Activated CD8-positive, alpha-beta T cell treated with anti-CD3 and anti-CD28 coated beads, Interleukin-2, amount 10 ng/mL, durations not matched to agents 7 days and 5 days (primary cell): ENCODE results near the gene PLEKHD1. TPM values are rescaled to one million over a fixed set of nuclear protein-coding genes. Genes with fewer than 3 reads are reported as not detected.

Experiments used
- ATAC-seq: fragments of 150-1000 bp; cut with Tn5 transposase; one replicate; pipeline ENCODE4 v1.10.0; 2021; ENCODE audit warnings: moderate library complexity
- CTCF ChIA-PET: fragments of 350-600 bp; sonication (Branson Sonifier 250); formaldehyde crosslinking; loops from one replicate; lab custom pipeline; 2021; ENCODE audit warnings: antibody characterized with exemption; lab: Charles Lee
- POLR2A ChIA-PET: fragments of 350-600 bp; sonication (Branson Sonifier 250); formaldehyde crosslinking; loops from one replicate; lab custom pipeline; 2021; ENCODE audit warnings: antibody characterized with exemption; lab: Charles Lee
- DNase-seq: peaks from one replicate; pipeline ENCODE4 v3.0.0-alpha.2; 2020
- H3K27ac Mint-ChIP-seq: one replicate; pipeline ENCODE4 v1.8.0; 2021; ENCODE audit warnings: mild to moderate bottlenecking, mixed read lengths
- H3K27me3 Mint-ChIP-seq: one replicate; pipeline ENCODE4 v1.8.0; 2021; ENCODE audit warnings: low read depth, mixed read lengths
- H3K36me3 Mint-ChIP-seq: one replicate; pipeline ENCODE4 v1.8.0; 2021; ENCODE audit warnings: low read depth, mixed read lengths
- H3K4me1 Mint-ChIP-seq: one replicate; pipeline ENCODE4 v1.8.0; 2021; ENCODE audit warnings: low read depth, mixed read lengths
- H3K4me3 Mint-ChIP-seq: one replicate; pipeline ENCODE4 v1.8.0; 2021; ENCODE audit warnings: mild to moderate bottlenecking, mixed read lengths
- H3K9me3 Mint-ChIP-seq: one replicate; pipeline ENCODE4 v1.8.0; 2022; ENCODE audit warnings: mixed read lengths; ENCODE audit not compliant: insufficient read depth
- total RNA-seq, 2 experiments: library from RNA; stranded (reverse); gene quantifications; one replicate each; pipeline ENCODE4 v1.2.3, GENCODE V29; 2021

PLEKHD1 gene
- total RNA-seq, 2 experiments from 2014 or later, result 0.10 to 0.13 TPM

DNA sequence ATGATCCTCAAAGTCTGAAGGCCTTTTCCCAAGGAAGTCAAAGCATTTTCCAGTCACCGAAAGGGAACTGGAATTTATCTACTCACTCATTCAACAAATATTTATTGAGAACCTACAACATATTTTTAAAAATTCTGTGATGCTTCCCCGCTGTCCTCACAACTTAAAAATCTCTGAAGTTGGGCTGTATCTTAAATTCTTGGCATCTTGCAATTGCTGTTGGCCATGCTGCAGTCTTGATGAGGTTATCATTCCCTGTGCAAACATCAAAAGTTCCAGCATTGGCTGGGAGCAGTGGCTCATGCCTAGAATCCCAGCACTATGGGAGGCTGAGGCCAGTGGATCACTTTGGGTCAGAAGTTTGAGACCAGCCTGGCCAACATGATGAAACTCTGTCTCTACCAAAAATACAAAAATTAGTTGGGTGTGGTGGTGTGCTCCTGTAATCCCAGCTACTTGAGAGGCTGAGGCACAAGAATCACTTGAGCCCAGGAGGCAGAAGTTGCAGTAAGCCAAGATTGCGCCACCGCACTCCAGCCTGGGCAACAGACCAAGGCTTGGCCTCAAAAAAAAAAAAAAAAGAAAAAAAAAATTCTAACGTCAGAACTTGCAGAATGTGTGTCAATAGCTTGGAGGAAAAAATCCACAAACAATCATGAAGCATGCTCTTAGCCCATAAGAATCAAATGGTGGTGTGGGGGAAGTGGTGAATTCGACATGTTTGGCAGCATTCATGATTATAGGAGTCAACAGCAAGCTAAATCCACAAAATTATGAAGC is 55.3 kb downstream of the PLEKHD1 start:
- Mint-ChIP-seq H3K4me1 (peaks cover 19% of the 10 kb centered on the region), H3K27ac (no peak overlapping the region), H3K4me3 (no peak overlapping the region), H3K27me3 (peaks cover 40% of the 10 kb centered on the region), H3K36me3 (no peaks in the 10 kb centered on the region), H3K9me3 (no peaks in the 10 kb centered on the region)
- ATAC-seq (no peak), DNase-seq (no peak)
- CTCF ChIA-PET, result no interaction called here
- POLR2A ChIA-PET, result no interaction called here

DNA sequence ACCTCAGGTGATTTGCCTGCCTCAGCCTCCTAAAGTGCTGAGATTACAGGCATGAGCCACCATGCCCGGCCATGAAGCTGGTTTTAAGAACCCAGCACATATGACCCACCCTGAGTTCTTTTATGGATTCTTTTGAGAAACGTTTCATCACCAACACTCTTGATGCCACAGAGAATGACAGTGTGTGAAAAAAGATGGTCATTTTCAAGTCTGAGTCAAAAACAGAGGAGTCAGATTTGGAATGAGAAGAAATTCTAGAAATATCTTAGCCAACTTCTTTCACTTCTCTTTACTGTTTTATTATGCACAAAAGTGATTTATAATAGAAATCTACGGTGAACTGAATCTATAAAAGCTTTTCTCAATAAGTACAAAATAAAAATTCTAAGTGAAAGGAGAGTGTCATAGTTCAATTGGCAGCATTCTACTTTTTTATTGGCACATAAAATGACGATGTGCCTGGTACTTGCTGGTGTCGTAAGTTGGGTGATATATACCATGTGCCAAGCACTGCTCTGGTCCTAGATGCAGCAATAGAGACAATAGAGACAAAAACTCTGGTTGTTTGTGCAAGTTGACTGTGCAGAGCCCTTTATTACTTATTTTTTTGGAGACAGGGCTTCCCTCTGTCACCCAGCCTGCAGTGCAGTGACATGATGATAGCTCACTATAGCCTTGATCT is 56.3 kb downstream of the PLEKHD1 start:
- no peak for ATAC-seq
- H3K27ac Mint-ChIP-seq, result no peak overlapping the region
- peaks cover 19% of the 10 kb centered on the region for H3K4me1 Mint-ChIP-seq
- H3K36me3 Mint-ChIP-seq, result no peaks in the 10 kb centered on the region
- H3K9me3 Mint-ChIP-seq, result no peaks in the 10 kb centered on the region
- H3K4me3 Mint-ChIP-seq, result no peak overlapping the region
- ChIA-PET CTCF (interaction anchor here (0.6 to 1.0 kb wide), 2 partner anchors 32 to 44 kb away, joined by 3 read pairs; no protein-coding TSS in a partner anchor), POLR2A (interaction anchor here (0.6 kb wide), 1 partner anchor 598 kb away, joined by 3 read pairs; no protein-coding TSS in a partner anchor)
- DNase-seq, result no peak
- H3K27me3 Mint-ChIP-seq, result peaks cover 35% of the 10 kb centered on the region

DNA sequence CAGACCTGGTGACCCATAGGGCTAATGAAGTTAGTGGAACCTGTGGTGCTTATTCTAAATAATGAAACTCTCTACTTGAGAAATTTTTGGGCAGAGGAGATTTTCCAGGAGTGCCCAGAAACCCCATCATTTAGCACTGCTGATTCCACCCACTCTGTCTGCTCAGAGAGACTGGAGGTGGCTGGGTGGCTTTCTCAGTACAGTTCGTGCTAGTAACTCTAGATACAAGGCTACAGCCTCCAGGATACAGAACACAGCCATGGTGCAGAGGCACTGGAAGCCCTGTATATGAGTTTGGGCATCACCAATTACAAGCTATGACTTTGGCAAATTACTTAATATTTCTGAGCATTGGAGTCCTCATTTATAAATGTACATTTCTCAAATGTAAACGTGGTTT is 57.8 kb downstream of the PLEKHD1 start:
- Mint-ChIP-seq H3K4me3 (no peak overlapping the region), H3K27ac (no peak overlapping the region), H3K9me3 (no peaks in the 10 kb centered on the region), H3K36me3 (no peaks in the 10 kb centered on the region), H3K27me3 (peaks cover 43% of the 10 kb centered on the region), H3K4me1 (peaks cover 19% of the 10 kb centered on the region)
- ChIA-PET CTCF (interaction anchor here (0.8 to 1.2 kb wide), 2 partner anchors 13 to 32 kb away, joined by 3 read pairs; no protein-coding TSS in a partner anchor), POLR2A (interaction anchor here (0.6 kb wide), 1 partner anchor 173 kb away, joined by 3 read pairs; no protein-coding TSS in a partner anchor)
- ATAC-seq (no peak), DNase-seq (no peak)

DNA sequence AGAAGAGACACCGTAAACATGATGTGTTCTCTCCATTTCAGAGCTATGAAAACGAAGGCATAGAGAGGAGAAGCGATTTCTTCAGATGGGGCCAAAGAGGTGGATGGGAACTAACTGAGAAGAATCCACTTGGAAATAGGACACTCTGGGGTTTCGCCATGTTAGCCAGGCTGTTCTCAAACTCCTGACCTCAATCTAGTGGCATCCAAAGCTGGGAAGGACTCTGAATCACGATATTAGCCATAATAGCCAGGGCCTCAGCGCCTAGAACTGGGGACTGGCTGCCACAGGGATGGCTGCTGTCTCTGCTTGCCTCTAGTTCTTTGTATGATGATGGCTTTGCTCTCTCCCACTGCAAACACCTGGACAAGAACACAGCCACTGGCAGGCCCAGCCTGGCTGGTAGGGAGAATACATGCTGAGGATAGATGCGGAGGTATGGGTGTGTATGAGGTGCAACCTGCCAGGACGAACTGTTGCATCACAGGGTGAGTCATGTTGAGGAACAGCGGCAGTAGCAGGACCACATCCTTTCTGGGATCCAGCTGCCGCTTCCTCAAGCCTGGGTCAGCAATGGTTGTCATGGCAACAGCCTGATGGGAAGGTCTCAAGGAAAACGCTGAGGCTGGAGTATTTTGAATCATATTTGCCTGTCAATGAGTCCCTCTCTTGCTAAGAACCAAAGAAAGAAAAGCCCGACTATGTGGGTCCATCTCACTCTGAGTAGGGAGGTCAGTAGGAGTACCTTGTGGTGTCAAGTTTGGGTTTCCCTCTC is 59.0 kb downstream of the PLEKHD1 start:
- Mint-ChIP-seq H3K27me3 (peaks cover 33% of the 10 kb centered on the region), H3K27ac (peak overlapping the region; percentile 65), H3K4me1 (peaks cover 21% of the 10 kb centered on the region), H3K4me3 (no peak overlapping the region), H3K9me3 (no peaks in the 10 kb centered on the region), H3K36me3 (no peaks in the 10 kb centered on the region)
- ChIA-PET CTCF (interaction anchor here (0.9 to 1.4 kb wide), 2 partner anchors 14 to 37 kb away, joined by 3 read pairs; no protein-coding TSS in a partner anchor), POLR2A (interaction anchor here (0.5 kb wide), 1 partner anchor 33 kb away, joined by 3 read pairs; no protein-coding TSS in a partner anchor)
- DNase-seq (peak; percentile 77), ATAC-seq (peak; percentile 92)

DNA sequence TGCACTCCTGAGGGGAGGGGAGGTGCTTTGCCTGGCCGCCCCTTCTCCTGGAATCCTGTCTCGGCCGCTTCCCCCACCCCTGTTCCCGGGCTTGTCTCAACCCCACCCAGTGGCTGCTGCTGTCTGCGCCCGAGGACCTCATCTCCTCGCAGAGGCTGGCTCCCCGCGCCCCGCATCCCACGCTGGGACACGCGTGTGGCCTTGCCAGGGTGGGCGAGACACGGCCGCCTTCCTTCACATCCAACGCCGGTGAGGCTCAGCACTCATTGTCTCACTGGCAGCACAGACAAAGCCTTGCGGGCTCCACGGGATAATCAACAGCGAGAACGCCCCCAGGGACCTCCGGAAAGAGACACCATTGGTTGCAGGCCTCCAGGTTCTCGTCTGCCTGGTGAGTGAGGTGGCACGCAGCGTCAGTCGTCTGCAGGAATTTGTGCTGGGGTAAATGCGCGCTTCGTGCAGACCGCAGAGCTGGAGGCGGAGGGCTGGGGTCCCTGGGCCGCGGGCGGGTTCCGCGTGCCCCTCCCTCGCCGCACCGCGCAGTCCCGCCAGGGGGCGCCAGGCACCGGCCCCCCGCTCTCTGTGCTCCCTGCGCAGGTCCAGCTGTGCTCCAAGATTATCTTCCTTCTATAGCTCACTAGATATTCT is 63.3 kb downstream of the PLEKHD1 start:
- CTCF ChIA-PET, result interaction anchor here (0.7 to 3.0 kb wide), 13 partner anchors 9 to 244 kb away, joined by 3 to 14 read pairs (median 4); partner anchors contain the start of gene CCDC177
- POLR2A ChIA-PET, result no interaction called here
- DNase-seq, result peak; percentile 37
- Mint-ChIP-seq H3K36me3 (no peaks in the 10 kb centered on the region), H3K9me3 (no peaks in the 10 kb centered on the region), H3K4me3 (no peak overlapping the region), H3K4me1 (peaks cover 20% of the 10 kb centered on the region), H3K27me3 (peaks cover 35% of the 10 kb centered on the region), H3K27ac (no peak overlapping the region)
- peak; percentile 43 for ATAC-seq

DNA sequence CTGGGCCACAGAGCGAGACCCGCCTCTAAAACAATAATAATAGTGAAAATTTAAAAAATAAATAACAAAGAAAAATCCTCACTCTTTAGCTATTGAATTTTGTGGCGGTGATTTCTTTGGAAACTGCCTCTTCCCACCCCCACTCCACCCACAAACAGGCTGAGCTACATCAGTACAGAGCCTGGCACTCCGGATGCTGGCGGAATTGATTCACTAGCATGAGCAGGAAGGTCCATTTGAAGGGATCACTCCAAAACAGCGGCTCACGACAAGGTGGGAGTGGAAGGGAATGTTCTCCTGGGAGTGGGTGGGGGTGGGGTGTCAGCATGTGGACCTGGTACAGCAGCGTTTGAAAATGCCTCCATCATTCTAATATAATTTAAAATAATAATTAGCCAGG is 64.0 kb downstream of the PLEKHD1 start:
- H3K4me1 Mint-ChIP-seq, result peaks cover 14% of the 10 kb centered on the region
- ChIA-PET POLR2A (no interaction called here), CTCF (interaction anchor here (0.7 to 3.0 kb wide), 15 partner anchors 8 to 245 kb away, joined by 3 to 14 read pairs (median 4); partner anchors contain the start of gene CCDC177)
- no peak overlapping the region for H3K4me3 Mint-ChIP-seq
- no peaks in the 10 kb centered on the region for H3K9me3 Mint-ChIP-seq
- DNase-seq, result no peak
- H3K36me3 Mint-ChIP-seq, result no peaks in the 10 kb centered on the region
- ATAC-seq, result no peak
- H3K27me3 Mint-ChIP-seq, result peaks cover 39% of the 10 kb centered on the region
- no peak overlapping the region for H3K27ac Mint-ChIP-seq

DNA sequence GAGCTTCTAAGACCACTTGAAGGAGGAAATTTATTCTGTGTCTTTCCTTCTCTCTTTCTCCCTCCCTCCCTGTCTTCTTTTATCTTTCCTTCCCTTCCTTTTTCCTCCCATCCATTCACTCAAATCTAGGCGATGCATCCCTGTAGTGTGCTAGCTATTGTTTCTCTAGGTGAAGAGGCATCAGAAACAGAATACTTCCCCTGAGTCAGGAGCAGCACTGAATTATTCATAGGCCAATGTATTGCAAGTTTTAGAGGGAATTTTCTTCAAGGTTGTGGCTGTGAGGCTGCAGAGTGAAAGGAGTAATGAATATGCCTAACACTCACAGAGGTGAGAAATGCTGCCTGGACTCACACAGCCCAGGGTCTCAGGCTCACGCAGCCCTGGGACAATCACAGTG is 67.0 kb downstream of the PLEKHD1 start:
- no peak for DNase-seq
- no peak for ATAC-seq
- CTCF ChIA-PET, result no interaction called here
- Mint-ChIP-seq H3K27me3 (peaks cover 36% of the 10 kb centered on the region), H3K4me3 (no peak overlapping the region), H3K4me1 (peaks cover 2% of the 10 kb centered on the region), H3K36me3 (no peaks in the 10 kb centered on the region), H3K27ac (no peak overlapping the region), H3K9me3 (no peaks in the 10 kb centered on the region)
- POLR2A ChIA-PET, result no interaction called here

DNA sequence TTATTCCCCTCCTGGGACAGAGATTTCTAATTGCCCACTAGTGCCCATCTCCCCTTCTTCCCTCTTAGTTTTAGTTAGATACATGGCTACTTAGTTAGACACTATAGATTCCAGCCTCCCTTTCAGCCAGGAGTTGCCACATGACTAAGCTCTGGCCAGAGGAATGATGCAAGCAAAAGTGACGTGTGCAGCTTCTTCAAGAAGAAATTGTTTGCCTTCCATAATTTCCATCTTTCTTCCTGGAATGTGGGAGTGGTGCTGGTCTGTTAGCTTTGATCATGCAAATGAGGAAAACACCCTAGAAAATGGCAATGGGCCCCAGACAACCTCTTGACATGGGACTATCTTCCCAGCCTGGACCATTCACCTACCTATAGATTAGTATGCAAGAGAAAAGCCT is 68.7 kb downstream of the PLEKHD1 start:
- H3K9me3 Mint-ChIP-seq, result no peaks in the 10 kb centered on the region
- peaks cover under 1% of the 10 kb centered on the region for H3K4me1 Mint-ChIP-seq
- ATAC-seq (no peak), DNase-seq (no peak)
- CTCF ChIA-PET, result no interaction called here
- POLR2A ChIA-PET, result no interaction called here
- no peak overlapping the region for H3K4me3 Mint-ChIP-seq
- peaks cover 30% of the 10 kb centered on the region for H3K27me3 Mint-ChIP-seq
- H3K36me3 Mint-ChIP-seq, result no peaks in the 10 kb centered on the region
- H3K27ac Mint-ChIP-seq, result no peak overlapping the region

DNA sequence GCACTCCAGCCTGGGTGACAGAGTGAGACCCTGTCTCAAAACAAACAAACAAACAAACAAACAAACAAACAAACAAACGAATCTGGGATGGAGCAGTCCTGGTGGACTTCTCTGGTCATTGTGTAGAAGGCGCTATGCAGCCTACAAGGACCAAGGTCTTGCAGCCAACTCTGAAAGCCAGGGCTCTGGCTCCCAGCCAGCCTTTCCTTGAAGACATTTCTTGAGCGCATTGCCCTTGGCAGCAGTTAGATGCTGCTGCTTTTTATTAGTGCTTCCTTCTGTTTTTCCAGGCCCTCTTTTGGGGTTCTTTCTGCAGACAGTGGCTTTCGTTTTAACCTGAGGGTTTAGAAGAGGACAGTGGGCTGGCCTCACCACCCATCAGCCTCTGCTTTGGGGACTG is 70.0 kb downstream of the PLEKHD1 start:
- ATAC-seq, result no peak

DNA sequence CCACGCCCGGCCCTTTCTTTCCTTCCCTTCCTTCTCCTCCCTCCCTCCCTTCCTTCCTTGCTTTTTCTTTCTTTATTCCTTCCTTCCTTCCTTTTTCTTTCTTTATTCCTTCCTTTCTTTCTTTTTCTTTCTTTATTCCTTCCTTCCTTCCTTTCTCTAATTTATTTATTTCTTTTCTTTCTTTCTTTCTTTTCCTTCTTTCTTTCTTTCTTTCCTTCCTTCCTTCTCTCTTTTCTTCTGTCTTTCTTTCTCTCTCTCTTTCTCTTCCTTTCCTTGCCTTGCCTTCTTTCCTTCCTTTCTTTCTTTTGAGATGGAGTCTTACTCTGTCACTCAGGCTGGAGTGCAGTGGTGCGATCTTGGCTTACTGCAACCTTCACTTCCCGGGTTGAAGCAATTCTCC is 74.2 kb downstream of the PLEKHD1 start:
- ATAC-seq (no peak), DNase-seq (no peak)
- no peak overlapping the region for H3K27ac Mint-ChIP-seq
- H3K36me3 Mint-ChIP-seq, result no peaks in the 10 kb centered on the region
- H3K4me3 Mint-ChIP-seq, result no peak overlapping the region
- H3K27me3 Mint-ChIP-seq, result peaks cover 37% of the 10 kb centered on the region
- no peaks in the 10 kb centered on the region for H3K9me3 Mint-ChIP-seq
- CTCF ChIA-PET, result interaction anchor here (3.0 kb wide), 1 partner anchor 11 kb away, joined by 10 read pairs; no protein-coding TSS in a partner anchor
- H3K4me1 Mint-ChIP-seq, result no peaks in the 10 kb centered on the region
- POLR2A ChIA-PET, result no interaction called here

More for the DNA sequence above, 70.0 kb downstream of the PLEKHD1 start:
- Mint-ChIP-seq H3K36me3 (no peaks in the 10 kb centered on the region), H3K27ac (no peak overlapping the region), H3K27me3 (peaks cover 31% of the 10 kb centered on the region), H3K9me3 (no peaks in the 10 kb centered on the region), H3K4me1 (no peaks in the 10 kb centered on the region), H3K4me3 (no peak overlapping the region)
- no peak for DNase-seq
- CTCF ChIA-PET, result no interaction called here
- POLR2A ChIA-PET, result no interaction called here

DNA sequence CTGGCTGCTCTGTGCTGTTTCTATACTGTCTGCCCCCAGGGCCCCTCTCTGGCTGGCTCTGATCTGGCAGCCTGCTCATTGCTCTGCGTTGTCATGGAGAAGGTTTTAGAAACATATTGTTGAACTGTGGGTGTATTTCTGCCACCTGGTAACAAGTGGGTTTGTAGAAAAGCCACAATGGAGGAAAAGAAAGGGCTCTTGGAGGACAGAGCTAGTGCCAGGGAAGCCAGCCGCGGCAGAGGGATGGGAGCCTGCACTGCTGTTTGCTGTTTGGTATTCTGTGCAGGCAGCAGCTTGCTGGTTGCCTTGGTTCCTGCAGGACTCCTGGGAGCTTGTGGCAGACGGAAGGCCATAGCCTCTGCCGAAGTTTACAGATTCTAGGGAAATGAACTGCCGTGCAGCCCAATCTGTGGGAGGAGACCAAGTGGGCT is 75.1 kb downstream of the PLEKHD1 start:
- Mint-ChIP-seq H3K36me3 (no peaks in the 10 kb centered on the region), H3K4me1 (no peaks in the 10 kb centered on the region), H3K27me3 (peaks cover 34% of the 10 kb centered on the region), H3K27ac (no peak overlapping the region), H3K9me3 (no peaks in the 10 kb centered on the region), H3K4me3 (no peak overlapping the region)
- DNase-seq, result no peak
- ATAC-seq, result peak; percentile 11
- CTCF ChIA-PET, result interaction anchor here (1.5 to 3.0 kb wide), 3 partner anchors 11 to 452 kb away, joined by 3 to 10 read pairs (median 5); no protein-coding TSS in a partner anchor
- POLR2A ChIA-PET, result interaction anchor here (0.9 kb wide), 1 partner anchor 229 kb away, joined by 3 read pairs; no protein-coding TSS in a partner anchor
